HG02588 (cell line): Measurements from ENCODE around the gene CDC14B.
"Not testable (repeated sequence)": the region's sequence is repeated elsewhere in the genome, so short reads cannot be mapped to it uniquely, and the experiment has no call there.

Experiments used
- ATAC-seq: cut with Tn5 transposase; IDR thresholded peaks from one replicate; pipeline ENCODE4 v1.9.1; 2021; ENCODE audit warnings: mild to moderate bottlenecking, moderate library complexity; ENCODE audit not compliant: unreplicated experiment

The CDC14B gene

DNA sequence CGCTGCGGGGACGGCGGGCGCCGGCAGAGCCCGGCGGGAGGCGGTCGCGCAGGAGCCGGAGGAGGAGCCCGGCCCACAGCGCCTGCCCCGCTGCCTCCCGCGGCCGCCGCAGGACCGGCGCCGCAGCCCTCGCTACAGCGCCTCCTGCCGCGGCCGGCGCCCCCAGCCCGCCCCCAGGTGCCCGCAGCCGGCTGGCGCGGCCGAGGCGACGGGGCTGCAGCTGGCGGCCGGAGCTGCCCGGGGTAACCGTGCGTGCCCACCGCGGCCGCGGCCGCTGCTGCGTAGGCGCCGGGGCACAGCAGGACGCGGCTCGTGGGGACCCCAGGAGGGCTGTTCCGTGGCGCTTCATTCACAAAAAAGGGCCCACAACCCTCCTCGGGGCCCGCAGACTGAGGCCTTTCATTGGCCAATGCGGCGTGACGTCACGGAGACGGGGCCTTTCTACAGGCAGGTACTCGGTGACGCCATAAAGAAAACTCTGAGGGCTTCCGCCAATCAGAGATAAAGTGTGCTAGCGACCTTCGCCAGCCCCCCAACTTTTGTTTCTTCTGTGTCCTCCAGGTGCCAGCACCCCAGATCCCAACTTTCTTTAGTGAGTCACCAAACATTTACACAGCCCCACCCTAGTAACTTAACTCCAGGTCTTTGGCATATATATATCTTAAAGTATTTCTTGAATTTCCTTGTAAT lies at the start of gene CDC14B:
Gene CDC14B (minus strand): TSS at position 353 of the 690 bp plus-strand sequence. CDS start 465 bp downstream, outside the sequence.
- peak; percentile 61 for ATAC-seq

GRCh38 chr9:96668868-96669534 lies 49.4 kb upstream of the CDC14B start:
- ATAC-seq = no peak

GRCh38 chr9:96667363-96667728 lies 47.7 kb upstream of the CDC14B start:
- no peak for ATAC-seq

DNA sequence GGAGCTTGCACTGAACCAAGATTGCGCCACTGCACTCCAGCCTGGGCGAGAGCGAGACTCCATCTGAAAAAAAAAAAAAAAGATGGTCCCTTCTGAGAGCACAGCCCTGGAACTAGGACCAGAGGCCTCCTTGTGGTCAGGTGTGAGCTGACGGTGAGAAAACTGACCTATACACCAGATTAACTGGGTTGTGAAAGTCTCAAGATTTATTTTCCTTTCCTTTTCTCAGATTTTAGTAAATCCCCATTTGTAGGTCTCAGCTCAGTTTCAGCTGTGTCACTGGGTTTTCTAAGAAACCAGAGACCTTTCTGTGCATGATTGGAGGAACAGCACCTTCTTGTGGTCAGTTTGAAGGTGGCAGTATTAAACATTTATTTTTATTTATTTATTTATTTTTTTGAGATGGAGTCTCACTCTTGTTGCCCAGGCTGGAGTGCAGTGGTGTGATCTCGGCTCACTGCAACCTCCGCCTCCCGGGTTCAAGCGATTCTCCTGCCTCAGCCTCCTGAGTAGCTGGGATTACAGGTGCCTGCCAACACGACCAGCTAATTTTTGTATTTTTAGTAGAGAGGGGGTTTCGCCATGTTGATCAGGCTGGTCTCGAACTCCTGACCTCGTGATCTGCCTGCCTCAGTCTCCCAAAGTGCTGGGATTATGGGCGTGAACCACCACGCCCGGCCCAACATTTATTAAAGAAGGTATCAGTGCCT lies 47.2 kb upstream of the CDC14B start:
- peak; percentile 55 for ATAC-seq

GRCh38 chr9:96665789-96666188 lies 46.1 kb upstream of the CDC14B start:
- ATAC-seq = no peak

GRCh38 chr9:96663506-96664120 lies 44.0 kb upstream of the CDC14B start:
- no peak for ATAC-seq

DNA sequence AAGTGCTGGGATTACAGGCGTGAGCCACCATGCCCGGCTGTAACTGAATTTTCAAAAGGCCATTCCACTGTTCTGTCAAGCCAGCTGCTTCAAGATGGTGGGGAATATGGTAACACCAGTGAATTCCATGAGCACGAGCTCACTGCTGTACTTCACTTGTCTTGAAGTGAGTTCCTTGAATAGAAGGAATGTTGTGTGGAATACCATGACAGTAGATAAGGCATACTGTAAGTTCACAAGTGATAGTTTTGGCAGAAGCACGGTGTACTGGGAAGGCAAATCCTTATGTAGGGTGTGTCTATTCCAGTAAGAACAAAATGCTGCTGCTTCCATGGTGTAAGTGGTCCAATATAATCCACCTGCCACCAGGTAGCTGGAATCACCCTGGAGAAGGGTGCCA lies 42.1 kb upstream of the CDC14B start:
- ATAC-seq = no peak

GRCh38 chr9:96660692-96661248 lies 41.1 kb upstream of the CDC14B start:
- ATAC-seq = no peak

DNA sequence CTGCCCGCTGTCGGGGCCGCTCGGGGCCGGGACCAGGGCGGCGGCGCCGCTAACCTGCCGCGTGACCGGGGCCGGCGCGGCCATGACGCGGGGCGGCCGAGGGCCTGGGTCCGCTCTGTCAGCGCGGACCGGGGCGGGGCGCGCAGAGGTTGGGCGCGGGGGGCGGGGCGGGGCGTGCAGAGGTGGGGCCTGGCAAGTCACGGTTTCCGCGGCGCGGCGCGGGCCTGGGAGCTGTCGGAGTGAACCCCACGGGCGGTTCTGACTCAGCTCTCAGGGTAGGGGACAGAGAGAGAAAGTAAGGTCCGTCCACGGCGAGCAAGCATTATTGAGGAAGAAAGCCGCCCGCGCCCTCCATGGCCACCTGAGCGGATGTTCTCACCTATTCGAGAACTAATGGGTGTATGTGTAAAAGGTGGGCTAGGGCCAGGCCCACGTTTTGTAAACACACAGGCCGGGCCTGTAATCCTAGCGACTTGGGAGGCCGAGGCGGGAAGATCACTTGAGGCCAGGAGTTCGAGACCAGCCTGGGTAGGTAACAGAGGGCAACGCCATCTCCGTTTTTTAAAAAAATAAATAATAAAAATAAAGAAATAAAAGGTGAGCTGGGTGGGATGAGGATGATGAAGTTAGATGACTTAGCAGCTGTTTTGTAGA lies 35.7 kb upstream of the CDC14B start, which contains the start of gene PRXL2C:
Gene PRXL2C (minus strand): TSS at position 120 of the 654 bp plus-strand sequence. CDS start 36 bp downstream, at position 84.
- ATAC-seq = peak; percentile 76

DNA sequence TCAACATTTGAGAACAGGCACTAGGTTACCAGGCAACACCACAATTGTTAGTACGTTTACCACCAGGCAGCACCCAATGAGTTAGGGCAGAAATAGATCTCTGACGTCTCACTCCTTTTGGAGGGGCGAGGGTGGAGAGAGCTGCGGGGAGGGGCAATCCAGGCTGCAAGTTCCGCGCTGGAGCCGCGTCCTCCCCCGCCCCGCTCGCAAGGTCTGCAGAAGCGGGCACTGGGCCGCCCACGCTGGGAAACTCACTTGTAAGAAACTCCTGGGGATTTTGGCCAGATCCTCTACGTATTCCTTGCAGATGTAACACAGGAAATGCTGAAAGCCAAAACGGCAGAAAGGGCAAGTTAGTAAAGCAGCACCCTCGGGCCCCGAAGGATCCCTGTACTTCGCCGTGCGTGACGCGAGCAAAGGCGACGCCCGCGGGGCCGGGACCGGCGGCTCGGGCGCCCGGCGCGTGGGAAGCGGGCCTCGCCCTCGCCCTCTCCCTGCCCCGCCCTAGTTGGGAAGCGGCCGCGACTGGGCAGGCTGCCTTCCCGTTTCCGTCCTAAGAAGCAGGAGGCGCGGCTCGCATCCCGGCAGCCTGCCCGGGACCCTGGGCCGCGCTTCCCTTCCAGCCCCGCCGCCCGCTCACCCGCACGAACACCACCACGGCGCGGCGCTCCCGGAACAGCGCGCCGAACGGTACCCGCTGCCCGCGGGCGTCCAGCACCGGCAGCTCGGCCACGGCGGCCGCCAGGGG lies 35.0 kb upstream of the CDC14B start:
- ATAC-seq = peak; percentile 54

DNA sequence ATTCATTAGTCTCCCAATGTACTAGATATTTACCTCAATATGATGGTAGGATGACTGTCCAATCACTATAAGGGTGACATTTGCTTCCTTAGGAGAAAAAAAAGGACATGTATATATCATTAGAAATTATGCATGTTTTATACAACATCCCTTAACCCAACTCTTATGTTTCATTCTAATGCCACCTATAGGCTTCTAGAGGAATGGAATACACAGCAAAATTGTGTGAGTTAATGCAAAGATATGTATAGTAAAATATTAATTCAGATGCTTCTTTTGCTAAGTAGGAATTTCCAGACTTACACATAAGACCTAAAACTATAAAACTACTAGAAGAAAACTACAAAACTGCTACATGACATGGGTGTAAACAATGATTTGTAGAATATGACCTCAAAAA lies 32.0 kb upstream of the CDC14B start:
- ATAC-seq = no peak

GRCh38 chr9:96649620-96650324 lies 30.1 kb upstream of the CDC14B start:
- ATAC-seq = no peak

DNA sequence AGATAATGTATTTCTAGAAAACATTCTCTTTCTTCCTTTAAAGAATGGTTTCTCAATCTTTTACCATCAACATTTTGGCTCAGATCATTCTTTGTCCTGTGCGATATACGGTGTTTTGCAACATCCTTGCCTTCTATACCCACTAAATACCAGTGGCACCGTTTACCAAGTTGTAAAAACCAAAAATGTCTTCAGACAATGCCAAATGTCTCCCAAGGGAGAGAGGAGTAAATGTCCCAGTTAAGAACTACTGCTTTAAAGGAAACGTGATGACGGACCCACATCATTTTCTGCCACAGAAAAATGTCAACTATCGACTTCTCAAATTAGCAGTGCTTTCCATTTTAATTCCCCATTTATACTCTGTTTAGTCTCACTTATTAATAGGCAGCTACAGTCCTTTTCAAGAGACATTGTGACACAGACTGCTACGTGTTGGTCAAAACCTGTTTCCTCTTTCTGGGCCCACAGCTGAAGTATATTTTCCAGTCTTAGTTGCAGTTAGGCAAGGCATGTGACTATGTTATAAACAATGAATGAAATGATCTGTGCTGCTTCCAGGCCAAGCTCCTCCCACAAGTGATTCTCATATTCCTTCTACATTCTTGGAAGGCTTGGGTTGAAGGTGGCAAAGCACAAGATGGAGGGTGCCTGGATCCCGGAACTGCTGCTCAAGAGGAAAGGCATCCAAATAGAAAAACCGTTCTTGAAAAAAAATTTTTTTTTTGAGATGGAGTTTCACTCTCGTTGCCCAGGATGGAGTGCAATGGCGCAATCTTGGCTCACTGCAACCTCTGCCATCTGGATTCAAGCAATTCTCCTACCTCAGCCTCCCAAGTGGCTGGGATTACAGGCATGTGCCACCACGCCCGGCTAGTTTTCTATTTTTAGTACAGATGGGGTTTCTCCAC lies 26.7 kb upstream of the CDC14B start:
- ATAC-seq = no peak

- ATAC-seq = no peak
These were observed 24.5 kb upstream of the CDC14B start for GRCh38 chr9:96644137-96644536.

DNA sequence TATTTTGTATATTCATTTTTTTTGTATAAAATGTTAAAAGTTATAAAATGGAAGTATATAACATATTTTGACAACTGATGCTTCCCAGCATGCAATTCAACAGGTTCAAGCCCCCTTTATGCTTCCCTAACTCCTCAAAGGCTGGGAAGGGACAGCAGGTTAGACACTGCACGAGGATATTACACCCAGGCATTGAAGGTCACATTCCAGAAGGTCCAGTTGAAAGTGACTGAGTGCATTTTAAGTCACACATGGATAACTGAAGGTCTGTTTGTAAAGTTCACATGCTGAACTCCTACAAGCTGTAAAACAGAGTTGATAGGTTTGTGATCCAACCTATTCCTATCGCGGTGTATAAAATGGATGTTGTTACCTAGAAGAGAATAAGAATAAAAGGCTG lies 21.9 kb upstream of the CDC14B start:
- no peak for ATAC-seq

DNA sequence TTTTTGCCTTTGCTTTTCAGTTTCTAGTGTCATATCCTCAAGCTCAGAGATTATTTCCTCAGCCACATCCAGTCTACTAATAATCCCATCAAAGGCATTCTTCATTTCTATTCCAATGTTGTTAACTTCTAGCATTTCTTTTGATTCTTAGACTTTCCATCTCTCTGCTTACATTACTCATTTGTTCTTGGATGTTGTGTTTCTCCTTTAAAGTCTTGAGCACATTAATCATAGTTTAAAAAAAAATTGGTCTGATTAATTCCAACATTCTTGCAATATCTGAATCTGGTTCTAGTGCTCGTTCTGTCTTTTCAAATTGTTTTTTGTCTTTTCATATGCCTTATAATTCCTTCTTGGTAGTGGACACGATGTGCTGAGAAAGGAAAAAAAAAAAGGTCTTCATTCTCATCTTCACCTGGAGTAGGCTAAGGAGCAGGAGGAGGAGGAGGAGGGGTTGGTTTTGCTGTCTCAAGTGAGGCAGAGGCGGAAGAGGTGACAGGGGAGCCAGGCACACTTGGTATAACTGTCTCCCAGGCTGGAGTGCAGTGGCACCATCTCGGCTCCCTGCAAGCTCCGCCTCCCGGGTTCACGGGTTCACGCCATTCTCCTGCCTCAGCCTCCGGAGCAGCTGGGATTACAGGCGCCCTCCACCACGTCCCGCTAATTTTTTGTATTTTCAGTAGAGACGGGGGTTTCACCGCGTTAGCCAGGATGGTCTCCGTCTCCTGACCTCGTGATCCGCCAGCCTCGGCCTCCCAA lies 19.1 kb upstream of the CDC14B start:
- ATAC-seq = no peak

DNA sequence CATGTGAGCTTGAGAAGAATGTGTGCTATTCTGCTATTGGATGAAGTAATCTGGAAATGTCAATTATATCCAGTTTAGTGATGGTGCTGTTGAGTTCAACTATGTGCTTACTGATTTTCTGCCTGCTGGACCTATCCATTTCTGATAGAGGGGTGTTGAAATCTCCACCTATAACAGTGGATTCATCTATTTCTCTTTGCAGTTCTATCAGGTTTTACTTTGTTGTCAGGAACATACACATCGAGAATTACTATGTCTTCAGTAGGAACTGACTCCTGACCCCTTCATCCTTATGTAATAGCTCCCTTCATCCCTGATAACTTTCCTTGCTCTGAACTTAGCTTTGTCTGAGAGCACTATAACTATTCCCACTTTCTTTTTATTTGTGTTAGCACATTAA lies 16.7 kb upstream of the CDC14B start:
- no peak for ATAC-seq

GRCh38 chr9:96633579-96633978 lies 13.9 kb upstream of the CDC14B start:
- ATAC-seq = not testable (repeated sequence)
